ENCODE data around the gene RAP1A. TPM values are rescaled to one million over a fixed set of nuclear protein-coding genes. Genes with fewer than 3 reads are reported as not detected.
A peak's percentile ranks its signal among the peaks of the same experiment; 100 is the strongest.

Gene RAP1A
- total RNA-seq, 1 donor from 2014 or later = 219 TPM

GRCh38 chr1:111719674-111720132 is 100.1 kb downstream of the RAP1A start:
- Mint-ChIP-seq H3K27me3 (ENCODE audit: low read depth) (no peaks in the 10 kb centered on the region), H3K9me3 (no peaks in the 10 kb centered on the region), H3K4me1 (ENCODE audit: low read depth) (peaks cover 7% of the 10 kb centered on the region), H3K4me3 (ENCODE audit: low read depth) (no peak overlapping the region), H3K27ac (no peak overlapping the region), H3K36me3 (ENCODE audit: low read depth) (peaks cover 25% of the 10 kb centered on the region)
- DNase-seq (ENCODE audit: low spot score) = no peak
- intact Hi-C loops (cut with micrococcal nuclease) = loop anchor here (1.0 to 5.0 kb wide), 3 partner anchors 11 to 38 kb away; partner anchors contain the start of genes DDX20 and INKA2

GRCh38 chr1:111720274-111720976 is 100.8 kb downstream of the RAP1A start:
- peaks cover 18% of the 10 kb centered on the region for H3K36me3 Mint-ChIP-seq (ENCODE audit: low read depth)
- H3K27me3 Mint-ChIP-seq (ENCODE audit: low read depth) = no peaks in the 10 kb centered on the region
- DNase-seq (ENCODE audit: low spot score) = no peak
- H3K4me1 Mint-ChIP-seq (ENCODE audit: low read depth) = peaks cover 7% of the 10 kb centered on the region
- H3K27ac Mint-ChIP-seq = peak overlapping the region; percentile 3
- intact Hi-C loops (cut with micrococcal nuclease) = loop anchor here (1.0 kb wide), 1 partner anchor 10 kb away; no protein-coding TSS in a partner anchor
- H3K9me3 Mint-ChIP-seq = no peaks in the 10 kb centered on the region
- H3K4me3 Mint-ChIP-seq (ENCODE audit: low read depth) = no peak overlapping the region

GRCh38 chr1:111720977-111721786 is 101.6 kb downstream of the RAP1A start:
- Mint-ChIP-seq H3K27me3 (ENCODE audit: low read depth) (no peaks in the 10 kb centered on the region), H3K27ac (no peak overlapping the region), H3K4me3 (ENCODE audit: low read depth) (no peak overlapping the region), H3K36me3 (ENCODE audit: low read depth) (peaks cover 13% of the 10 kb centered on the region), H3K9me3 (no peaks in the 10 kb centered on the region), H3K4me1 (ENCODE audit: low read depth) (peaks cover 7% of the 10 kb centered on the region)
- no peak for DNase-seq (ENCODE audit: low spot score)
- intact Hi-C loops (cut with micrococcal nuclease) = loop anchor here (1.0 kb wide), 1 partner anchor 9 kb away; no protein-coding TSS in a partner anchor

- H3K4me1 Mint-ChIP-seq (ENCODE audit: low read depth) = no peaks in the 10 kb centered on the region
- no peaks in the 10 kb centered on the region for H3K9me3 Mint-ChIP-seq
- no peak overlapping the region for H3K27ac Mint-ChIP-seq
- no peak for DNase-seq (ENCODE audit: low spot score)
- H3K27me3 Mint-ChIP-seq (ENCODE audit: low read depth) = no peaks in the 10 kb centered on the region
- no peaks in the 10 kb centered on the region for H3K36me3 Mint-ChIP-seq (ENCODE audit: low read depth)
- intact Hi-C loops (cut with micrococcal nuclease) = no loop called here
- H3K4me3 Mint-ChIP-seq (ENCODE audit: low read depth) = no peak overlapping the region
Measured at GRCh38 chr1:111723091-111723806, 103.7 kb downstream of the RAP1A start.

- Mint-ChIP-seq H3K36me3 (ENCODE audit: low read depth) (no peaks in the 10 kb centered on the region), H3K4me3 (ENCODE audit: low read depth) (no peak overlapping the region), H3K27ac (no peak overlapping the region), H3K4me1 (ENCODE audit: low read depth) (no peaks in the 10 kb centered on the region), H3K27me3 (ENCODE audit: low read depth) (no peaks in the 10 kb centered on the region), H3K9me3 (no peaks in the 10 kb centered on the region)
- no peak for DNase-seq (ENCODE audit: low spot score)
- intact Hi-C loops (cut with micrococcal nuclease) = no loop called here
Measured at GRCh38 chr1:111723871-111724270, 104.3 kb downstream of the RAP1A start.

GRCh38 chr1:111725192-111725591 is 105.6 kb downstream of the RAP1A start:
- no peaks in the 10 kb centered on the region for H3K36me3 Mint-ChIP-seq (ENCODE audit: low read depth)
- no peak overlapping the region for H3K4me3 Mint-ChIP-seq (ENCODE audit: low read depth)

GRCh38 chr1:111727056-111727455 is 107.5 kb downstream of the RAP1A start:
- intact Hi-C loops (cut with micrococcal nuclease) = no loop called here
- no peak overlapping the region for H3K4me3 Mint-ChIP-seq (ENCODE audit: low read depth)
- H3K27me3 Mint-ChIP-seq (ENCODE audit: low read depth) = no peaks in the 10 kb centered on the region
- DNase-seq (ENCODE audit: low spot score) = no peak
- H3K27ac Mint-ChIP-seq = no peak overlapping the region
- H3K36me3 Mint-ChIP-seq (ENCODE audit: low read depth) = no peaks in the 10 kb centered on the region
- no peaks in the 10 kb centered on the region for H3K9me3 Mint-ChIP-seq
- no peaks in the 10 kb centered on the region for H3K4me1 Mint-ChIP-seq (ENCODE audit: low read depth)

More at GRCh38 chr1:111725192-111725591, 105.6 kb downstream of the RAP1A start:
- intact Hi-C loops (cut with micrococcal nuclease) = no loop called here
- Mint-ChIP-seq H3K9me3 (no peaks in the 10 kb centered on the region), H3K4me1 (ENCODE audit: low read depth) (no peaks in the 10 kb centered on the region), H3K27me3 (ENCODE audit: low read depth) (no peaks in the 10 kb centered on the region), H3K27ac (no peak overlapping the region)
- no peak for DNase-seq (ENCODE audit: low spot score)

GRCh38 chr1:111729271-111729921 is 109.8 kb downstream of the RAP1A start:
- Mint-ChIP-seq H3K9me3 (no peaks in the 10 kb centered on the region), H3K4me3 (ENCODE audit: low read depth) (no peak overlapping the region), H3K36me3 (ENCODE audit: low read depth) (no peaks in the 10 kb centered on the region), H3K4me1 (ENCODE audit: low read depth) (peaks cover 8% of the 10 kb centered on the region), H3K27ac (no peak overlapping the region), H3K27me3 (ENCODE audit: low read depth) (no peaks in the 10 kb centered on the region)
- no peak for DNase-seq (ENCODE audit: low spot score)
- intact Hi-C loops (cut with micrococcal nuclease) = no loop called here

GRCh38 chr1:111729946-111730681 is 110.5 kb downstream of the RAP1A start:
- no peak overlapping the region for H3K27ac Mint-ChIP-seq
- DNase-seq (ENCODE audit: low spot score) = no peak
- intact Hi-C loops (cut with micrococcal nuclease) = loop anchor here (1.0 kb wide), 1 partner anchor 10 kb away; no protein-coding TSS in a partner anchor
- peaks cover 8% of the 10 kb centered on the region for H3K4me1 Mint-ChIP-seq (ENCODE audit: low read depth)
- H3K36me3 Mint-ChIP-seq (ENCODE audit: low read depth) = no peaks in the 10 kb centered on the region
- no peaks in the 10 kb centered on the region for H3K27me3 Mint-ChIP-seq (ENCODE audit: low read depth)
- H3K4me3 Mint-ChIP-seq (ENCODE audit: low read depth) = no peak overlapping the region
- H3K9me3 Mint-ChIP-seq = no peaks in the 10 kb centered on the region

GRCh38 chr1:111730706-111731105 is 111.1 kb downstream of the RAP1A start:
- H3K36me3 Mint-ChIP-seq (ENCODE audit: low read depth) = no peaks in the 10 kb centered on the region
- H3K4me3 Mint-ChIP-seq (ENCODE audit: low read depth) = no peak overlapping the region
- intact Hi-C loops (cut with micrococcal nuclease) = loop anchor here (1.0 kb wide), 1 partner anchor 10 kb away; no protein-coding TSS in a partner anchor
- no peaks in the 10 kb centered on the region for H3K9me3 Mint-ChIP-seq
- no peak for DNase-seq (ENCODE audit: low spot score)
- peaks cover 8% of the 10 kb centered on the region for H3K4me1 Mint-ChIP-seq (ENCODE audit: low read depth)
- no peaks in the 10 kb centered on the region for H3K27me3 Mint-ChIP-seq (ENCODE audit: low read depth)
- H3K27ac Mint-ChIP-seq = no peak overlapping the region

- no peaks in the 10 kb centered on the region for H3K36me3 Mint-ChIP-seq (ENCODE audit: low read depth)
- intact Hi-C loops (cut with micrococcal nuclease) = no loop called here
- H3K4me1 Mint-ChIP-seq (ENCODE audit: low read depth) = peaks cover 8% of the 10 kb centered on the region
- H3K9me3 Mint-ChIP-seq = no peaks in the 10 kb centered on the region
- no peak for DNase-seq (ENCODE audit: low spot score)
- no peaks in the 10 kb centered on the region for H3K27me3 Mint-ChIP-seq (ENCODE audit: low read depth)
- no peak overlapping the region for H3K27ac Mint-ChIP-seq
- H3K4me3 Mint-ChIP-seq (ENCODE audit: low read depth) = no peak overlapping the region
Measured at GRCh38 chr1:111731956-111732355, 112.4 kb downstream of the RAP1A start.

- Mint-ChIP-seq H3K27me3 (ENCODE audit: low read depth) (peaks cover 5% of the 10 kb centered on the region), H3K4me1 (ENCODE audit: low read depth) (peaks cover 12% of the 10 kb centered on the region), H3K9me3 (no peaks in the 10 kb centered on the region), H3K36me3 (ENCODE audit: low read depth) (no peaks in the 10 kb centered on the region), H3K4me3 (ENCODE audit: low read depth) (no peak overlapping the region), H3K27ac (no peak overlapping the region)
- intact Hi-C loops (cut with micrococcal nuclease) = no loop called here
- DNase-seq (ENCODE audit: low spot score) = no peak
Measured at GRCh38 chr1:111732718-111733117, 113.1 kb downstream of the RAP1A start.

Data from activated T-helper 2 cell treated with anti-CD3 and anti-CD28 coated beads, Interferon-gamma antibody, Interleukin-2, Interleukin-4, amounts not matched to agents 10 μg/mL and 5 μg/mL and 100 μg/mL, durations not matched to agents 14 hours and 24 hours and 36 hours (primary cell).